Measurements from ENCODE around the gene UBXN11.

Gene UBXN11

GRCh38 chr1:26305667-26306289 lies 658 bp downstream of the UBXN11 start:
- Histone ChIP-seq H3K4me1 (ENCODE audit: insufficient read depth, low read length, severe bottlenecking) (peaks cover 52% of the 10 kb centered on the region), H3K36me3 (ENCODE audit: insufficient read depth, low read length) (peaks cover 10% of the 10 kb centered on the region; the same call in 1 of the 2 replicates), H3K4me3 (ENCODE audit: low read depth, low read length, poor library complexity, severe bottlenecking) (peak overlapping the region; percentile 75), H3K27ac (ENCODE audit: low read depth, low read length, poor library complexity, severe bottlenecking) (peak overlapping the region; percentile 77), H3K4me2 (ENCODE audit: low read length) (peak overlapping the region; percentile 99), H3F3A (ENCODE audit: insufficient read depth, low read length) (no peaks in the 10 kb centered on the region), H3K9me2 (ENCODE audit: low read depth, low read length) (no peaks in the 10 kb centered on the region), H3K9me3 (ENCODE audit: low read length) (no peaks in the 10 kb centered on the region), H4K20me1 (ENCODE audit: insufficient read depth, low read length) (no peaks in the 10 kb centered on the region), H3K9ac (ENCODE audit: low read length) (peak overlapping the region; percentile 71), H3K27me3 (ENCODE audit: insufficient read depth, low read length) (no peaks in the 10 kb centered on the region), H2AFZ (ENCODE audit: low read length) (no peak overlapping the region), H3K79me2 (ENCODE audit: insufficient read depth, low read length) (peaks cover 10% of the 10 kb centered on the region)
- no peak for TF ChIP-seq CTCF (IDR thresholded peaks at IDR 0.05; ENCODE audit: low read length)
- no peak for TF ChIP-seq EZH2 (IDR thresholded peaks at IDR 0.05; ENCODE audit: borderline replicate concordance, low read length)

GRCh38 chr1:26302733-26303405 lies 3.6 kb downstream of the UBXN11 start:
- H4K20me1 ChIP-seq (ENCODE audit: insufficient read depth, low read length) = no peaks in the 10 kb centered on the region
- no peak overlapping the region for H3K9ac ChIP-seq (ENCODE audit: low read length)
- H3K36me3 ChIP-seq (ENCODE audit: insufficient read depth, low read length) = peaks cover 16% of the 10 kb centered on the region; the same call in 1 of the 2 replicates
- peak overlapping the region; percentile 37 for H3K27ac ChIP-seq (ENCODE audit: low read depth, low read length, poor library complexity, severe bottlenecking)
- H3K4me3 ChIP-seq (ENCODE audit: low read depth, low read length, poor library complexity, severe bottlenecking) = no peak overlapping the region
- H3K27me3 ChIP-seq (ENCODE audit: insufficient read depth, low read length) = no peaks in the 10 kb centered on the region
- H3K79me2 ChIP-seq (ENCODE audit: insufficient read depth, low read length) = peaks cover 10% of the 10 kb centered on the region
- no peak overlapping the region for H3K4me2 ChIP-seq (ENCODE audit: low read length)
- peaks cover 71% of the 10 kb centered on the region for H3K4me1 ChIP-seq (ENCODE audit: insufficient read depth, low read length, severe bottlenecking)
- H2AFZ ChIP-seq (ENCODE audit: low read length) = no peak overlapping the region
- H3F3A ChIP-seq (ENCODE audit: insufficient read depth, low read length) = no peaks in the 10 kb centered on the region
- H3K9me3 ChIP-seq (ENCODE audit: low read length) = no peaks in the 10 kb centered on the region
- no peaks in the 10 kb centered on the region for H3K9me2 ChIP-seq (ENCODE audit: low read depth, low read length)
- no peak for TF ChIP-seq EZH2 (IDR thresholded peaks at IDR 0.05; ENCODE audit: borderline replicate concordance, low read length)
- TF ChIP-seq CTCF (IDR thresholded peaks at IDR 0.05; ENCODE audit: low read length) = no peak

- no peaks in the 10 kb centered on the region for H3F3A ChIP-seq (ENCODE audit: insufficient read depth, low read length)
- H4K20me1 ChIP-seq (ENCODE audit: insufficient read depth, low read length) = no peaks in the 10 kb centered on the region
- H3K9me3 ChIP-seq (ENCODE audit: low read length) = no peaks in the 10 kb centered on the region
- H3K27me3 ChIP-seq (ENCODE audit: insufficient read depth, low read length) = no peaks in the 10 kb centered on the region
- peaks cover 10% of the 10 kb centered on the region for H3K79me2 ChIP-seq (ENCODE audit: insufficient read depth, low read length)
- H3K27ac ChIP-seq (ENCODE audit: low read depth, low read length, poor library complexity, severe bottlenecking) = peak overlapping the region; percentile 75
- H3K9ac ChIP-seq (ENCODE audit: low read length) = peak overlapping the region; percentile 19; the same call in 1 of the 2 replicates
- H2AFZ ChIP-seq (ENCODE audit: low read length) = no peak overlapping the region
- H3K4me2 ChIP-seq (ENCODE audit: low read length) = peak overlapping the region; percentile 5; the same call in 1 of the 2 replicates
- H3K4me1 ChIP-seq (ENCODE audit: insufficient read depth, low read length, severe bottlenecking) = peaks cover 56% of the 10 kb centered on the region
- no peaks in the 10 kb centered on the region for H3K9me2 ChIP-seq (ENCODE audit: low read depth, low read length)
- TF ChIP-seq EZH2 (IDR thresholded peaks at IDR 0.05; ENCODE audit: borderline replicate concordance, low read length) (no peak), CTCF (IDR thresholded peaks at IDR 0.05; ENCODE audit: low read length) (no peak)
- H3K36me3 ChIP-seq (ENCODE audit: insufficient read depth, low read length) = peaks cover 33% of the 10 kb centered on the region; the same call in 1 of the 2 replicates
- H3K4me3 ChIP-seq (ENCODE audit: low read depth, low read length, poor library complexity, severe bottlenecking) = no peak overlapping the region
These were observed 5.7 kb downstream of the UBXN11 start for GRCh38 chr1:26300578-26301275.
